Medulla oblongata (tissue), 1 donor: Measurements from ENCODE around the gene TPD52L1.
A peak's percentile ranks its signal among the peaks of the same experiment; 100 is the strongest.

Source experiments
- DNase-seq: peaks from one replicate; pipeline ENCODE4 v3.0.0-alpha.2; 2015; ENCODE audit errors: extremely low spot score

Gene TPD52L1

DNA sequence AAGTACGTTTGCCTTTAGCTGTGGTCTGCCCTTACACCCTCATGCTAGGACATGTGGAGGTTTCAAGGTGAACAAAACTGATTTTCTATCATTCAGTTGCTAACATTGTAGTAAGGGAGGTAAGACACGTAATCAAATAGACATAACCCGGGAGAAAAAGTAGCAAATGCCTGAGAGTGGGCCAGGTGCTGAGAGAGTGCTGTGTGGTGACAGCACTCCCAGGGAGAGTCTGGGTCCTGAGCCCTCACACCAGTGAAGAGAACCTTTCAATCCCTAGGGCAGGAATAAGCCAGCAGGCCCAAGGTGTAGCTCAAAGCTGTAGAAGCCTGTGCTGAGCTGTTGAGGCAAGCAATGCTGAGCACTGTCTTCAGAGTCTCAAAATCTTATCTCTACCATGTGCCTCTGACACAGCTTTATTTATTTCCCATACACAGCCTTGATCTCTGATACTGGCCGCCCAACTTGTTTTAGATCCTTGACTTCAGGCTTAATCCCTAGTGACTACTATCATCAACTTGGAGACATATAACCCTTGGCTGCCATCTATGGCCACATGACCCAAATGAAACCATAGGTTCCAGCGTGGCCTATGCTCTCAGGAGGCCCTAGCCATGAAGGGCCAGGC is 55.2 kb downstream of the TPD52L1 start:
- DNase-seq: no peak

GRCh38 chr6:125210667-125211066 is 57.1 kb downstream of the TPD52L1 start:
- no peak for DNase-seq

DNA sequence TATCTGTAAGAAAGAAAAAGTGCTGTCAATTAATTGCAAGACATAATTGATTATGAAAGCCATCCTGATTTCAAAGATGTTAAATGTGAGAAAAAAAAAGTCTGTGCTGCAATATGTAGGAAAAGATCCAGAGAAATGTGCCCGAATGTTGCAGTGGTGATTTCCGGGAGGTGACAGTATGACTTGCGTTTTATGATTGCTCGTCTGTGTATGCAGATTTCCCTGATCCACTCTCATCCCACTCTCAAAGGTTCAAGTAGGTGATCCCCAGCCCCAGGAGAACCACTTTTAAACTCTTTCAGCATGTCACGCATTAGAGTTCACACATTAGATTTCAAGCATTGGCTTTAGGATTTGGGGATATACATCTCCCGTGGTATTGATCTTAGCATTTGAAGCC is 57.8 kb downstream of the TPD52L1 start:
- DNase-seq: no peak

- no peak for DNase-seq
Measured at GRCh38 chr6:125212377-125212776, 58.8 kb downstream of the TPD52L1 start.

- no peak for DNase-seq
Measured at GRCh38 chr6:125213939-125214338, 60.4 kb downstream of the TPD52L1 start.

- no peak for DNase-seq
Measured at GRCh38 chr6:125215252-125215819, 61.8 kb downstream of the TPD52L1 start.

- DNase-seq: no peak
Measured at GRCh38 chr6:125216015-125216414, 62.4 kb downstream of the TPD52L1 start.

DNA sequence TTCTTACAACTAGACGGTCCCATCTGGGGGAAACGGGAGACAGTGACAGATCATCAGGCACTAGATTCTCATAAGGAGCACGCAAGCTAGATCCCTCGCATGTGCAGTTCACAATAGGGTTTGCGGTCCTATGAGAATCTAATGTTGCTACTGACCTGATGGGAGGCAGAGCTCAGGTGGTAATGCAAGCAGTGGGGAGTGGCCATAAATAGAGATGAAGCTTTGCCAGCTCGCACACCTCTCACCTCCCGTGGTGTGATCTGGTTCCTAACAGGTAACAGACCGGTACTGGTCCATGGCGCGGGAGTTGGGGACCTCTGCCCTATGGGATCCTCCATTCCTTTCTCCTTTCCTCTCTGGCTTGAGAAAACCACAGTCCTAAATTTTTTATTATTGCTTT is 63.8 kb downstream of the TPD52L1 start:
- DNase-seq: no peak

GRCh38 chr6:125217992-125218391 is 64.4 kb downstream of the TPD52L1 start:
- no peak for DNase-seq

DNA sequence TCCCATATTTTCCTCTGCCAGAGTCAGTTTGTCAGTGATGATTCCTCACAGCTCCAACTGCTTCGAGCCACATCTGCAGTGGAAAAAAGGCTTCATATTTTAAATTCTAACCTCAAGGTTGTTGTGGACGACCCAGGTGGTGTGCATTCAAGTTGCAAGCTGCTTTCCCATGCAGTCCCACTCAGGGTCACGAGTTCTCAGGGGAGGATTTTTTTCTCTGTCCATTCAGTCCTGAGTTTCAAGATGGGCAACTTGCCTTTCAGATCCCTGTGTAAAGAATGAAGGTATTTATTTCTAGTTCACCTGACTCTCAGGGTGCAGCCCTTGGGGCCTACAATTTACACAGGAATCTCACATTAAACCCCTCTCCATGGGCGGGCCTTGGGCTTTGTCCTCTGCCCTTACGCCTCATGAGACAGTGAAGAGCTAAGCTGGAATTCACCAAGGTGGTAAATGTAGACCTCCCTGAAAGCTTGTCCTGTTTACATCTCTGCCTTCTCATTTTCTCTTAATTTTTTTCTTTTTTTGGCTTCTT is 65.9 kb downstream of the TPD52L1 start:
- DNase-seq: no peak

GRCh38 chr6:125220712-125221111 is 67.1 kb downstream of the TPD52L1 start:
- peak; percentile 24 for DNase-seq

DNA sequence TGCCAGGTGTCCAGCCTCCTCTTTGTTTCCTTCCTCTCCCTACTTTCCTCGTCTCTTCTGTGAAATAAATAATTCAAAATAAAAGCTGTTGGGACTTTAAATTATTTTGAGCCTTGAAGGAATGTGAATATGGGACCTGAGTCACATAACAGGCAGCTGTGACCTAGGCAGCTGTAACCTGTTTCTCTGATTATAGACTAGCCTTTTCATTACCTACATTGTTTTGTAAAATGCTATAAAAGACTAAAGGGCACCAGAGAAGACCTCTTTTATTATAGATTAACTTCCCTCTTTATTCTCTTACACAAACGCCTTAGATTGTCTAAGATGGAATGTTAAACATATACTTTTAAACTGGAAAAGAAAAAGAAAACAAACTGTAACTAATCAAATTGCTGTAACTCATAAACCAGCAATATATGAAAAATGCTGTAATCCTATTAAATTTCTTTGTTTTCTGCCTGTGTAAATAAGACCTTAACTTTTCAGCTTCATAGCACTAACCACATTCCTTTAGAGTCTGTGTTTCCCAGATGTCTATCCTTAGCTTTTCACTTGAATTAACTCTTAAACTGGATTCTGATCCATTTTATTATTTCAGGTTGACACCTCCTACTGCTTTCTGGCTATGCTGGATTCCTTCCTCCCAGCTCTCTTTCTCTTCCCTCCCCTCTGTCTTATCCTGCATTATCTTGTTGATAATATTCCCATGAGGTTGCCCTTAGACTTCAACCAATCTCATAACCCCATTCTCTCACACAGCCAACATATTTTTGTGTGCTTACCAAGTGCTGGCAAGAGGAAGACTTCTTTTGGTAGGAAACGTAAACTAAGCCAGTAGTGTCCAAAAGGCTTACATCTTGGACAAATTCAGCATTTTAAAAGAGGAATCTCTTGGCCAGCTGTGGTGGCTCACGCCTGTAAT is 69.2 kb downstream of the TPD52L1 start:
- DNase-seq: no peak

DNA sequence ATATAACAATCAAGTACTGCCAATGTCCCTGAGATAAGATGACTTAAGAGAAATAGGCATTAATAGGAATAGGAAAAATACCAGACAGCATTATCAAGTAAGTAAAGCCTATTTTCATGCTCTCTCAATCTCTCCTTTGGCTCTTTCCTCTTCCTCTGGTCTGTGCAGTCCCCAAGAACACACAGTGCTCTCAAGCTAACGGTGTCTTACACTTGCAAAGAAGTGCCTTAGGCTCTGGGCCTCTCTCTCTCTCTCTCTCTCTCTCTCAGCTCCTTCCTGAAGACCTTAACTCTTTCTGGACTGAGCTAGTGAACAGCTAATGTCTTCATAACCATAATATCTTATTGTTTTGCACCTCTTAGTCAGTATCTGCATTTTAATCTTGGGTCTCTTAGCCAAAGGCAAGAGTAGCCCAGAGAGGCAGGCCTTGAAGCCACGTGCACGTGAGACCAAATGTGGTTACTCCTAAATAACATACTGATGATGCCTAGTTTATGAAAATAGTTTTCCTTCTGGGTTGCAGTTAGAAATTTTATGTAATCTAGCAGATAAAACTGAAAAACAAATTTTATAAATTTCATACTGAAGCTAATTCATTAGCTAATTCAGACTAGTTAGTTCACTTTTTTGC is 70.8 kb downstream of the TPD52L1 start:
- no peak for DNase-seq

DNA sequence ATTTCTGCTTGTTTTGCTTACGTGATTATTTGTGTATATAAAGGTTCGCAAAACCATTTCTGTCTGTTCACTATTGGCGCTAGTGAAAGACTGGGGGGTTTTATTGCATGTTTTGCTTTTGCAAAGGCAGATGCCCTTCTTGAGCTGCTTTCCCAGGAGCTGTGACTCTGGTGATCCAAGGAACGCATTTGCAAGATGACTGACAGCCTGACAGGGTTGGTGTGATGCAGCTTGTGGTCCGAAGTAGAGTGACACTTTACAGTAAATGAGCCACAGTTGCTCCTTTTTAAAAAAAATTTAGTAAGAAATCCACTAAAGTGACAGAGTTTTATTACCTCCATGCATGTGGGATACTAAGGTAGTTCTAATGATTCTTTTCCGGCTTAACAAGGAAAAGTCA is 73.7 kb downstream of the TPD52L1 start:
- DNase-seq: no peak

- peak; percentile 19 for DNase-seq
Measured at GRCh38 chr6:125228981-125229479, 75.5 kb downstream of the TPD52L1 start.

DNA sequence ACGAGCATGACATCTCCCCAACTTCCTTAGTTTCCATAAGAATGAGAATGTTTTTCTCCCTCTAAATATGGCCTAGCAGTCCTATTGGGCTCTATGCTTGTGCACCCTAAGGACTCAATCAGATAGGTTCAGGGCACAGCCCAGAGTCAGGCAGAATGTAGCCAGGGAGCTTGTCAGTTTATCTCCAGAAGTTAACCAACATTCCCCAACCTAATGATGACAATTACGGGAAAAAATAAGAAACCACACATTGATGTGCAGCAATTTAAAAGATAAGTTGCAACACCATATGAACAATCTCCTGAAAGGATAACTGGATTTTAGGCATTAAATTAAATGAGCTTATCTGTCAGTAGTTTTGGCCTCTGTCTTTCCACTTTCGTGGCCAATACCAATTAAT is 77.1 kb downstream of the TPD52L1 start:
- no peak for DNase-seq

DNA sequence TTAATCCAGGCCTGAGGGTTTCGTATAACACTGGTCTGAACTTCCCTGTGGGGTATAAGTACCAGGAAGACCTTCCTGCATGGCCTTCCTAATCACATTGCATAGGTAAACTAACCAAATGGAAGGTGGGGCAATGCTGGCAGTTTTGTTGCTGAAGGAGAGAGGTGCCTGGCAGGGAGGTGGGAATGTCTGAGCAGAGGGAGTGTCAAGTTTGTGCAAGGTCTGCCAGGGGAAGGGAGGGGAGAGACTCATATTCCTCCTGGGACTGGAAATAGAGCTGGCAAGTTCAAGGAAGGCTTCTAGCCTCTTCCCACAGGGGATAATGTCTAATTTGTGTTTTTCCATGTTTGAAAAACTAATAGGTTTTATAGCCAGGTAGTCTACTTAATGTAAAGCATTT is 77.6 kb downstream of the TPD52L1 start:
- DNase-seq: no peak

DNA sequence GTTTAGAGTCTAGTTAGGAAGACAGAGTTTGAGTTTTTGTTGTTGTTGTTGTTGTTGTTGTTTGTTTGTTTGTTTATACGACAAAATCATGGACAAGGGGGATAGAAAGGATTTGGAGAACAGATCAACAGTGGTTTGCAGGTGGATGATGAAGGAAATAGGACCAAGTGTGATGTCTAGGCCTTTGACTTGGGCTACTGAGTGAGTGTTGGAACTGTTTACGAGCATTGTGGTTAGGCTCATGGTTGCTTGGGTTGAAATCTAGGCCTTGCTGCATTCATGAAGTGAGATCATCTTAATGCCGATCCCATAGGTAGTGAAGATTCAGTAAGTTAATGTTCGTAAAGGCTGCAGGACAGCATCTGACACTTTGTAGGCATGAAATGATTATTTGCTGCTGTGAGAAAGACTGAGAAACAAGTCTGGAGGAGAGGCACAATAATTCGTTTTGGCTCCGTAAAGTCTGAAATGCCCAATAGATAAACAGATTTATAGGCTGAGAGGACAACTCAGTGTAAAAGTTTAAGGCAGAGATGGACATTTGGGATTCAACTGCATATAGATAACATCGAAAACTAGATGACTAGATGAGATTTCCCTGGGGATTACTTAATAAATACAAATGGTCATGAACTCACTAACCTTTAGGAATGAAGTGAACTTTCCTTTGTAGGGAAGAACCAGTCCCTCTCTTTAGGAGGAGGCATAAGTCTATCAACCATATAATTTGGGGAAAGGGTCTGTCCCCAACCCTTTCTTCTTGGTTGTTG is 78.2 kb downstream of the TPD52L1 start:
- DNase-seq: no peak

GRCh38 chr6:125232466-125232865 is 78.9 kb downstream of the TPD52L1 start:
- DNase-seq: no peak

DNA sequence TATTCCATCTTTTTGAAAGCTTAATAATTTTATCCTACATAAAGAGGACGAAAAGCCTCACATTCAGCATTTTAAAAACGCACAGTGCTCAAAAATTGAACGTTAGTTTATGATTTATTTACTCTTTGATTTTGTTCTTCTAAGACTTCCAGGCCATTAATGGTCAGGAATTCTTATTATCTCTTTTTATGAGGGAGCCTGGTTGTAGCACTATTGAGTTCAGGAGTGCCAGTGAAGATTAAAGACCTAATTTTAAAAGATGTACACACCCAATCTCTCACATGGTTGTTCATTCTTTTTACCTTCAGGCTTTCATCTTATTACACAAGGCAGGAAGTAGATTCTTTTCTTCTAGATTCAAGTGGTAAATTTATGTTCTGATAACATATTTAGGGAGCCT is 79.6 kb downstream of the TPD52L1 start:
- DNase-seq: no peak
